HG02981 (cell line): ENCODE measurements around the gene PHLPP1.

Experiments used
- ATAC-seq: cut with Tn5 transposase; IDR thresholded peaks from one replicate; pipeline ENCODE4 v1.9.1; 2021; ENCODE audit warnings: mild to moderate bottlenecking, moderate library complexity; ENCODE audit not compliant: unreplicated experiment

Gene PHLPP1

GRCh38 chr18:62741118-62741566, 25.8 kb downstream of the PHLPP1 start:
- no peak for ATAC-seq

GRCh38 chr18:62741584-62741983, 26.2 kb downstream of the PHLPP1 start:
- ATAC-seq, result no peak

- peak; percentile 81 for ATAC-seq
Measured at GRCh38 chr18:62744076-62744968, 29.0 kb downstream of the PHLPP1 start.

- no peak for ATAC-seq
Measured at GRCh38 chr18:62745089-62745751, 29.9 kb downstream of the PHLPP1 start.

- no peak for ATAC-seq
Measured at GRCh38 chr18:62749389-62749788, 34.0 kb downstream of the PHLPP1 start.

GRCh38 chr18:62751341-62751821, 36.0 kb downstream of the PHLPP1 start:
- no peak for ATAC-seq

- no peak for ATAC-seq
Measured at GRCh38 chr18:62751977-62752376, 36.6 kb downstream of the PHLPP1 start.

- ATAC-seq, result no peak
Measured at GRCh38 chr18:62754026-62754425, 38.7 kb downstream of the PHLPP1 start.

GRCh38 chr18:62755454-62755853, 40.1 kb downstream of the PHLPP1 start:
- ATAC-seq, result no peak

GRCh38 chr18:62755946-62756345, 40.6 kb downstream of the PHLPP1 start:
- ATAC-seq, result no peak

GRCh38 chr18:62757399-62758010, 42.2 kb downstream of the PHLPP1 start:
- ATAC-seq, result no peak

GRCh38 chr18:62758591-62758990, 43.2 kb downstream of the PHLPP1 start:
- ATAC-seq, result no peak

- no peak for ATAC-seq
Measured at GRCh38 chr18:62759704-62760402, 44.5 kb downstream of the PHLPP1 start.

- no peak for ATAC-seq
Measured at GRCh38 chr18:62760403-62760734, 45.0 kb downstream of the PHLPP1 start.

GRCh38 chr18:62763101-62763521, 47.8 kb downstream of the PHLPP1 start:
- no peak for ATAC-seq

GRCh38 chr18:62766266-62766665, 50.9 kb downstream of the PHLPP1 start:
- no peak for ATAC-seq

GRCh38 chr18:62767321-62767720, 52.0 kb downstream of the PHLPP1 start:
- ATAC-seq, result no peak

- ATAC-seq, result no peak
Measured at GRCh38 chr18:62767836-62768557, 52.7 kb downstream of the PHLPP1 start.

- no peak for ATAC-seq
Measured at GRCh38 chr18:62768558-62768943, 53.2 kb downstream of the PHLPP1 start.

GRCh38 chr18:62769216-62769615, 53.9 kb downstream of the PHLPP1 start:
- no peak for ATAC-seq
